ENCODE measurements around the gene NCEH1.
A peak's percentile ranks its signal among the peaks of the same experiment; 100 is the strongest.

NCEH1 gene

DNA sequence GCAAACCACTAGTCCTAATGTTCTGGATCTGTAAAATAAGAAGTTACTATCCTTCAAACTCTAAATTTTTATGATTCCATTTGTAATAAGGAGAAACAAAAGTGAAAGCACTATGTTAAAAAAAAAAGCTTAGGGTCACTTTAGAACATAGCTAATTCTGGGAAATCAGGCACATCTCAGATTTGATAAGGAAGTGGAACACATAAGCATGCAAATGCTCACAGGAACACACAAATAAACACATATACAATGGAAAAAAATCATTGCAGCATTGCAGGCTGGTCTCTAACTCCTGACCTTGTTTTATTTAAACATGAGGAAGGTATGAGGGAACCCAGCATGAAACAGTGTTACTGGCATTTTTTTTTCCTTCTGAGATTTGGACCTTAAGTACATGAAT is 124.4 kb downstream of the NCEH1 start:
- no peak for DNase-seq (ENCODE audit: low spot score)
- POLR2A ChIA-PET (ENCODE audit: low non-redundant PET), result no interaction called here
- TF ChIP-seq, protein P1, sequence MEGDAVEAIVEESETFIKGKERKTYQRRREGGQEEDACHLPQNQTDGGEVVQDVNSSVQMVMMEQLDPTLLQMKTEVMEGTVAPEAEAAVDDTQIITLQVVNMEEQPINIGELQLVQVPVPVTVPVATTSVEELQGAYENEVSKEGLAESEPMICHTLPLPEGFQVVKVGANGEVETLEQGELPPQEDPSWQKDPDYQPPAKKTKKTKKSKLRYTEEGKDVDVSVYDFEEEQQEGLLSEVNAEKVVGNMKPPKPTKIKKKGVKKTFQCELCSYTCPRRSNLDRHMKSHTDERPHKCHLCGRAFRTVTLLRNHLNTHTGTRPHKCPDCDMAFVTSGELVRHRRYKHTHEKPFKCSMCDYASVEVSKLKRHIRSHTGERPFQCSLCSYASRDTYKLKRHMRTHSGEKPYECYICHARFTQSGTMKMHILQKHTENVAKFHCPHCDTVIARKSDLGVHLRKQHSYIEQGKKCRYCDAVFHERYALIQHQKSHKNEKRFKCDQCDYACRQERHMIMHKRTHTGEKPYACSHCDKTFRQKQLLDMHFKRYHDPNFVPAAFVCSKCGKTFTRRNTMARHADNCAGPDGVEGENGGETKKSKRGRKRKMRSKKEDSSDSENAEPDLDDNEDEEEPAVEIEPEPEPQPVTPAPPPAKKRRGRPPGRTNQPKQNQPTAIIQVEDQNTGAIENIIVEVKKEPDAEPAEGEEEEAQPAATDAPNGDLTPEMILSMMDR (conservative IDR thresholded peaks at IDR 0.05; ENCODE audit: low read depth), result no peak
- CTCF ChIA-PET, result interaction anchor here (0.5 kb wide), 1 partner anchor 66 kb away, joined by 3 read pairs; no protein-coding TSS in a partner anchor
- no peak overlapping the region for H3K27ac ChIP-seq

DNA sequence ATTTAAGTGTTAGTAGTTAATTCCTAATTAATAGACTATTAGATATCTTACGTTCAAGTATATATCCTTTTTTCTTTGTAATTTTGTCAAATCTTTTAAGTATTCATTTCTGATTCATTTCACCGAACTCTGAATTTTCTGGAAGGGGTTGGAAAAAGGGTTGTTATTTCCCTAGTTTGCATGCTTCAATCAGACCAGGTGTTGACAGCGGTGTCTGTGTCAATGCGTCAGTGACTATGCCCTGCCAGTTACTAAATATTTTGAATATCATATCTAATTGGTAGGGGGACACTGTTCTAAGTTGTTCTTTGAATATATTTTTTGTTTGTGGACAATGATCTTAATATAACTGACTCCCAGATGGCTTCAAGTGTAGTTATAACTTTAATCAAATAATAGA is 124.9 kb downstream of the NCEH1 start:
- ChIA-PET CTCF (no interaction called here), POLR2A (ENCODE audit: low non-redundant PET) (no interaction called here)
- H3K27ac ChIP-seq, result no peak overlapping the region
- no peak for DNase-seq (ENCODE audit: low spot score)
- TF ChIP-seq, protein P1 (conservative IDR thresholded peaks at IDR 0.05; ENCODE audit: low read depth), result no peak

DNA sequence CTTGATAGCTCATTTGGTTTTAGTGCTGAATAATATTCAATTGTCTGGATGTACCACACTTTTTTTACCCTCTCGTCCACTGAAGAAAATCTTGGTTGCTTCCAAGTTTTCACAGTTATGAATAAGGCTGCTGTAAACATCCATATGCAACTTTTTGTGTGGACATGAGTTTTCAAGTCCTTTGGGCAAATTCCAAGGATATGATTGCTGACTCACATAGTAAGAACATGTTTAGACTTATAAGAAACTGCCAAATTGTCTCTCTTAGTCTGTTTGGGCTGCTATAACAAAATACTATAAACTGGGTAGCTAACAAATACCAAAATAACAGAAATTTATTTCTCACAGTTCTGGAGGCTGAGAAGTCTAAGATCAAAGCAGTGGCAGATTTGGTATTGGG is 128.2 kb downstream of the NCEH1 start:
- peak; percentile 45 for DNase-seq (ENCODE audit: low spot score)
- TF ChIP-seq, protein P1 (conservative IDR thresholded peaks at IDR 0.05; ENCODE audit: low read depth), result no peak
- H3K27ac ChIP-seq, result no peak overlapping the region
- CTCF ChIA-PET, result interaction anchor here (1.0 kb wide), 1 partner anchor 90 kb away, joined by 3 read pairs; no protein-coding TSS in a partner anchor
- POLR2A ChIA-PET (ENCODE audit: low non-redundant PET), result interaction anchor here (0.6 kb wide), 1 partner anchor 363 kb away, joined by 3 read pairs; no protein-coding TSS in a partner anchor

GRCh38 chr3:172581757-172582166 is 129.1 kb downstream of the NCEH1 start:
- H3K27ac ChIP-seq, result no peak overlapping the region
- POLR2A ChIA-PET (ENCODE audit: low non-redundant PET), result no interaction called here
- DNase-seq (ENCODE audit: low spot score), result no peak
- CTCF ChIA-PET, result no interaction called here
- TF ChIP-seq, protein P1 (conservative IDR thresholded peaks at IDR 0.05; ENCODE audit: low read depth), result no peak

GRCh38 chr3:172580680-172581401 is 130.0 kb downstream of the NCEH1 start:
- no peak for DNase-seq (ENCODE audit: low spot score)
- ChIA-PET POLR2A (ENCODE audit: low non-redundant PET) (no interaction called here), CTCF (no interaction called here)

More at GRCh38 chr3:172580680-172581401, 130.0 kb downstream of the NCEH1 start:
- TF ChIP-seq, protein P1 (conservative IDR thresholded peaks at IDR 0.05; ENCODE audit: low read depth), result no peak
- H3K27ac ChIP-seq, result no peak overlapping the region

Measured in RWPE1 (cell line).